ENCODE measurements around the gene EPS15.

- TF ChIP-seq POLR2A (IDR thresholded peaks at IDR 0.05; ENCODE audit: low read depth, low read length) (no peak), POLR2AphosphoS5 (IDR thresholded peaks at IDR 0.05; ENCODE audit: low read depth, low read length) (no peak), TAF1 (IDR thresholded peaks at IDR 0.05; ENCODE audit: low read depth, low read length) (no peak)
Measured at GRCh38 chr1:51537568-51537967, 18.5 kb upstream of the EPS15 start.

Data from GM12891 (cell line).